Esophagus muscularis mucosa (tissue), 4 donors: ENCODE data around the gene SH3BP5. TPM values are rescaled to one million over a fixed set of nuclear protein-coding genes. Genes with fewer than 3 reads are reported as not detected.

Experiments
- DNase-seq: peaks from one replicate; pipeline ENCODE4 v3.0.0-alpha.2; 2017; ENCODE audit errors: extremely low spot score
- H3K27ac ChIP-seq, 4 donors: fragments of 200-600 bp; sonication (generic); replicated peaks in 1 of 4; 1 replicate in 3 of 4; 2 replicates in 1 of 4; pipeline ENCODE4 v1.5.1; 2016 to 2019; ENCODE audit warnings: mild to moderate bottlenecking in 1 of 4
- H3K27me3 ChIP-seq, 4 donors: fragments of 200-600 bp; sonication (generic); one replicate each; pipeline versions ENCODE4 v1.5.1 to v1.6.0; 2016 to 2019
- H3K36me3 ChIP-seq, 4 donors: fragments of 200-600 bp; sonication (generic); one replicate each; pipeline ENCODE4 v1.5.1; 2016 to 2019
- H3K4me1 ChIP-seq, 4 donors: fragments of 200-600 bp; sonication (generic); one replicate each; pipeline ENCODE4 v1.5.1; 2016 to 2019
- H3K4me3 ChIP-seq, 4 donors: fragments of 200-600 bp; sonication (generic); 1 replicate in 2 of 4; 2 replicates in 2 of 4; pipeline ENCODE4 v1.5.1; 2016 to 2019; ENCODE audit warnings: mild to moderate bottlenecking in 4 of 4, moderate library complexity in 1 of 4
- H3K9me3 ChIP-seq, 4 donors: fragments of 200-600 bp; sonication (generic); 1 replicate in 3 of 4; 2 replicates in 1 of 4; pipeline ENCODE4 v1.5.1; 2016 to 2019
- EP300 ChIP-seq: sonication (generic); formaldehyde crosslinking; IDR thresholded peaks from one replicate; pipeline ENCODE4 v1.6.1; 2017; ENCODE audit warnings: antibody characterized with exemption
- POLR2A ChIP-seq: fragments of 450-650 bp; IDR thresholded peaks from one replicate; pipeline ENCODE4 v1.6.1; 2017; ENCODE audit warnings: antibody characterized with exemption, moderate library complexity, mild to moderate bottlenecking, low read depth
- POLR2AphosphoS5 ChIP-seq, 2 donors: sonication (generic); formaldehyde crosslinking; IDR thresholded peaks; one replicate each; pipeline ENCODE4 v1.6.1; 2017; ENCODE audit warnings: antibody characterized with exemption in 2 of 2
- WGBS: methylation state at CpG from one replicate; pipeline ENCODE4 v1.1.5; 2018; 5-methylcytosine and 5-hydroxymethylcytosine counted together
- intact Hi-C: fragments of 100-400 bp; cut with DNase I; formaldehyde crosslinking; loops from one replicate; pipeline ENCODE4 v1.15.1; 2023
- total RNA-seq, 4 donors: library from RNA; depleted of rRNA; stranded (reverse); fragments of >200 nt; gene quantifications; one replicate each; pipeline versions ENCODE4 v1.1.0 to v1.2.1, GENCODE V29; 2016
- TF ChIP-seq, protein P1 (sequence below), 3 experiments: fragments of 200-600 bp in 2 of 3; fragments of 450-650 bp in 1 of 3; sonication (generic) in 2 of 3; IDR thresholded peaks; one replicate each; pipeline ENCODE4 v1.5.1; 2017 to 2019; ENCODE audit warnings: antibody characterized with exemption in 3 of 3, mild to moderate bottlenecking in 2 of 3, moderate library complexity in 1 of 3

SH3BP5 gene
- total RNA-seq, 4 donors from 2014 or later = 26.2 to 56.5 (median 38.2) TPM

DNA sequence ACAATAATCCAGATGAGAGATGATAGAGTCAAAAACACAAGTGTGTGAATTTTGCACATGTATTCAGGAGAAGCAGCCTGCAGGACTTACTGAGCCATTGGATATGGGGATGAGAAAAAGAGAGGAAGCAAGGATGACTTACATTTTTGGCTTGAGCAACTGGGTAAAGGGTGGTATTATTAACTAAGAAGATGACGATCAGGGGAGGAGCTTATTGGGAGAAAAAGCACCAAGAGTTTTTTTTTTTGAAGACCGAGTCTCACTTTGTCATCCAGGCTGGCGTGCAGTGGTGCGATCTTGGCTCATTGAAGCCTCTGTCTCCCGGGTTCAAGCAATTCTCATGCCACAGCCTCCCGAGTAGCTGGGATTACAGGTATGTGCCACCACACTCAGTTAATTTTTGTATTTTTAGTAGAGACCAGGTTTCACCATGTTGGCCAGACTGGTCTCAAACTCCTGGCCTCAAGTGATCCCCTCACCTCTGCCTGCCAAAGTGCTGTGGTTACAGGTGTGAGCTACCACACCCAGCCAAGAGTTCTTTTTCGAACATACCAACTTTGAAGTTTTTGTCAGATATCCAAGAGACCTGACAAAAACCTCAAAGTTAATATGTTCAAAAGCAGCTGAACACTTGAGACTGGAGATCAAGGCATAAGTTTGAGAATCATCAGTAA lies 14.8 kb upstream of the SH3BP5 start:
- Histone ChIP-seq H3K36me3 (no peaks in the 10 kb centered on the region), H3K27ac (no peak overlapping the region), H3K4me3 (no peak overlapping the region), H3K4me1 (no peaks in the 10 kb centered on the region), H3K9me3 (peaks cover 0 to 14% (median 4%) of the 10 kb centered on the region in 4 donors), H3K27me3 (no peaks in the 10 kb centered on the region)
- intact Hi-C loops = no loop called here
- 90% methylated on average over 7 of the region's 7 CpGs for WGBS
- no peak for TF ChIP-seq POLR2AphosphoS5 (IDR thresholded peaks at IDR 0.05)
- no peak for TF ChIP-seq POLR2A
- TF ChIP-seq, protein P1, sequence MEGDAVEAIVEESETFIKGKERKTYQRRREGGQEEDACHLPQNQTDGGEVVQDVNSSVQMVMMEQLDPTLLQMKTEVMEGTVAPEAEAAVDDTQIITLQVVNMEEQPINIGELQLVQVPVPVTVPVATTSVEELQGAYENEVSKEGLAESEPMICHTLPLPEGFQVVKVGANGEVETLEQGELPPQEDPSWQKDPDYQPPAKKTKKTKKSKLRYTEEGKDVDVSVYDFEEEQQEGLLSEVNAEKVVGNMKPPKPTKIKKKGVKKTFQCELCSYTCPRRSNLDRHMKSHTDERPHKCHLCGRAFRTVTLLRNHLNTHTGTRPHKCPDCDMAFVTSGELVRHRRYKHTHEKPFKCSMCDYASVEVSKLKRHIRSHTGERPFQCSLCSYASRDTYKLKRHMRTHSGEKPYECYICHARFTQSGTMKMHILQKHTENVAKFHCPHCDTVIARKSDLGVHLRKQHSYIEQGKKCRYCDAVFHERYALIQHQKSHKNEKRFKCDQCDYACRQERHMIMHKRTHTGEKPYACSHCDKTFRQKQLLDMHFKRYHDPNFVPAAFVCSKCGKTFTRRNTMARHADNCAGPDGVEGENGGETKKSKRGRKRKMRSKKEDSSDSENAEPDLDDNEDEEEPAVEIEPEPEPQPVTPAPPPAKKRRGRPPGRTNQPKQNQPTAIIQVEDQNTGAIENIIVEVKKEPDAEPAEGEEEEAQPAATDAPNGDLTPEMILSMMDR (IDR thresholded peaks at IDR 0.05) = no peak
- TF ChIP-seq EP300 = no peak
- no peak for DNase-seq

DNA sequence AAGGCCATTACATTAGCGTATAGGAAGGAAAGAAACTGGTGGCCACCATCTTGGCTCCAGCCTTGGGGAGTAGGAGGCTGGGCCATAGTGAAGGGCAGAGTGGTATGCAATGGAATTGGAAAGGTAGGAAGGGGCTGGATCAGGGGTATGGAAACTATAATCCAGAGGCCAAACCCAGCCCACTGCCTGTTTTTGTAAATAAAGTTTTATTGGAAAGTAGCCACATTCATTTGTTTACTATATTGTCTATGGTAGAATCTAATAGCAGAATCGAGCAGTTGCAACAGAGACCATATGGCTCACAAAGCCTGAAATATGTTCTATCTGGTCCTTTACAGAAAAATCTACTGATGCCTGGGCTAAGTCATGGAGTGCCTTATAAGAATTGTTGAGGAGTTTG lies 14.1 kb upstream of the SH3BP5 start:
- no peak overlapping the region for H3K4me3 ChIP-seq
- H3K4me1 ChIP-seq = no peaks in the 10 kb centered on the region
- TF ChIP-seq EP300 (no peak), POLR2A (no peak), POLR2AphosphoS5 (IDR thresholded peaks at IDR 0.05) (no peak)
- TF ChIP-seq, protein P1 (IDR thresholded peaks at IDR 0.05) = no peak
- H3K27ac ChIP-seq = no peak overlapping the region
- H3K9me3 ChIP-seq = peaks cover 0 to 11% (median 2%) of the 10 kb centered on the region in 4 donors
- intact Hi-C loops = no loop called here
- 89% methylated on average over 2 of the region's 2 CpGs for WGBS
- DNase-seq = no peak
- H3K36me3 ChIP-seq = no peaks in the 10 kb centered on the region
- no peaks in the 10 kb centered on the region for H3K27me3 ChIP-seq

DNA sequence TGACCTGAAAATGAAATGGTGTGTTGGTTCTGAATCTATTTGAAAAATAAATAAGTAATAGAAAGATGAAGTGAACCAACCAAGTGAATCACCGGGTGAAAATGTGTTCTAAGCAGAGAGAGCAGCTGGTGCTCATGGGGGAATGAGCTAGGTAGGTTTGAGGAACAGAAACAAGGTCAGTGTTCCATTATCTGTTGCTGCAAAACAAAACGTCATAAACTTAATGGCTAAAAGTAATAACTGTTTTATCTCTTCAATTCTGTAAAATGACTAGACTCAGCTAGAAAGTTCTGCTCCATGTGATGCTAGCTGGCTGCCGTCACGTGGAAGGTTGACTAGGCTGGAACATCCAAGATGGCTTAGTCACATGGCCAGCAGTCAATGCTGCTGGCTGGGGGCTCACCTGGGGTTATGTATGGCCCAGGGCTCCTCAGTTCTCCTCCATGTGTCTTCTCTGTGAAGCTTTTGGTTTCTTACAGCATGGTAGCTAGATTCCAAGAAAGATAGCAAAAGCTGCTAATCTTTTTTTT lies 13.3 kb upstream of the SH3BP5 start:
- peaks cover 0 to 5% (median 0%) of the 10 kb centered on the region in 4 donors for H3K9me3 ChIP-seq
- H3K4me1 ChIP-seq = no peaks in the 10 kb centered on the region
- intact Hi-C loops = no loop called here
- no peak overlapping the region for H3K4me3 ChIP-seq
- no peaks in the 10 kb centered on the region for H3K27me3 ChIP-seq
- no peak for DNase-seq
- TF ChIP-seq, protein P1 (IDR thresholded peaks at IDR 0.05) = no peak
- TF ChIP-seq EP300 = no peak
- no peak for TF ChIP-seq POLR2AphosphoS5 (IDR thresholded peaks at IDR 0.05)
- TF ChIP-seq POLR2A = no peak
- 73% methylated on average over 4 of the region's 4 CpGs for WGBS
- no peaks in the 10 kb centered on the region for H3K36me3 ChIP-seq
- H3K27ac ChIP-seq = no peak overlapping the region

DNA sequence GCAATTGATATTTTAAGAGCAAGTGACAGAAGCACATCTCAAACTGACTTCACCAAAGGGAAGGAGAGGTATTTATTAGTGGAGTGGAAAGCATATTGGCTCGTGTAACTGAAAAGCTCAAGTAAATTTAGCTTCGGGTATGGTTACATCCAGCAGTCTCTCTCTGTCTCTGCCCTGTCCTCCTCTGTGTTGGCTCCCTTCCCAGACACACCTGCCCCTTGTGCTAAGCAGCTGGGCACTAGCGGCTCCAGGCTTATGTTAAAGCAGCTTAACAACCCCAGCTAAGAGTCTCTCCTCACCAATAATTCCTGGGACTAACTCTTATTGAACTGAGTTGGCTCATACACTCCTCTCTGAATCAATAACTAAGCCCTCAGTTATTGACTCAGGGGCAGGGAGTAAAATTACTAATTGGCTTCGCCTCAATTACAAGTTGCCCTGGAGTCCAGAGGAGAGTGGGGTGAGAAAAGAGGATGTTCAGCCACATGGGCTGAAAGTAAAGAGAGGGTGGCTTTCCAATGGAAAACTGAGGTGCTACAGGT lies 12.8 kb upstream of the SH3BP5 start:
- Histone ChIP-seq H3K27ac (no peak overlapping the region), H3K9me3 (peaks cover 0 to 5% (median 0%) of the 10 kb centered on the region in 4 donors), H3K36me3 (no peaks in the 10 kb centered on the region), H3K27me3 (no peaks in the 10 kb centered on the region), H3K4me1 (no peaks in the 10 kb centered on the region), H3K4me3 (no peak overlapping the region)
- DNase-seq = no peak
- 77% methylated on average over 4 of the region's 4 CpGs for WGBS
- intact Hi-C loops = no loop called here
- TF ChIP-seq POLR2A = no peak
- TF ChIP-seq POLR2AphosphoS5 (IDR thresholded peaks at IDR 0.05) = no peak
- TF ChIP-seq, protein P1 (IDR thresholded peaks at IDR 0.05) = no peak
- TF ChIP-seq EP300 = no peak
